Measurements from ENCODE around the gene CCDC184. TPM values are rescaled to one million over a fixed set of nuclear protein-coding genes. Genes with fewer than 3 reads are reported as not detected.
A peak's percentile ranks its signal among the peaks of the same experiment; 100 is the strongest.

The CCDC184 gene
- total and polyA plus RNA-seq, 4 donors: 0.63 to 2.8 (median 1.6) TPM

DNA sequence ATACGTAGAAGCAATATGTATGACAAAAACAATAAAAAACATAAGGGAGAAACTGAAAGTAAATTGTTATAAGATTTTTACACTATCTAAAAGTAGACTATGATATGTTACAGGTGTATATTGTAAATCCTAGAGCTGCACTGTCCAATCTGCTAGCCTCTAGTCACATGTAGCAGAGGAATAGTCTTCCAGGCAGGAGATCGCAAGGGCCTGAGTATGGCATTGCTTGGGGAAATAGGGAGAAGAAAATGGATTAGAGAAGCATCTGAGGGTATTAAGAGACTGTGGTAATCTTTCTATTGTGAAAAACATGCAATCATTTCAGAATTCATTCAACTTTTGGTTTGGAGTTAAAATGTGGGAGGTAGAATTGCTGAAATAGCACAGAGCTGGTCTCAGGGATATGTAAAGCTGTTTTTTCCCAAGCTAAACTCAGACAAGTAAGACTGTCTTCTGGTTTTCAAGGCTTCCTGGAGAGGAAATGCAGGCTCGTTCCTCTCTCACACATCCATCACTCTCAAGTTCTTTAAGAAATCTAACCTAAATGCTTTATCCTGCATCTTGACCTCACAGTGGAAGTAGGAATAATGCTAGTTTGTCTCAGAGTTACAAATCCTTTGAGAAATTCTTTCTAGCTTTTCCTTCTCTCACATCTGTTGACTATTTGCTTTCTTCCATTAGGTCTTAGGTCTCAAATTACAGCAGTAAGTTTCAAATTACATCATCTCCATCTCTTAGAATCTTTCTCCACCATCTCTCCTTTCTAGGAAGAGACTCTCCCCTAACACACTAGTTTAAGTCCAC, 7.6 kb upstream of the CCDC184 start:
- Histone ChIP-seq H3K27me3 (ENCODE audit: control insufficient read depth in 1 of 2, insufficient read depth in 2 of 2, low read length in 1 of 2) (no peaks in the 10 kb centered on the region), H3K36me3 (ENCODE audit: control insufficient read depth in 1 of 2, insufficient read depth in 2 of 2, low read length in 1 of 2) (no peaks in the 10 kb centered on the region), H3K4me3 (ENCODE audit: low read length in 2 of 2) (no peak overlapping the region), H3K27ac (ENCODE audit: low read depth in 1 of 2, low read length in 2 of 2) (no peak overlapping the region), H3K9me3 (ENCODE audit: control insufficient read depth, low read length) (no peaks in the 10 kb centered on the region), H3K4me1 (ENCODE audit: control insufficient read depth in 1 of 2, insufficient read depth in 2 of 2, low read length in 2 of 2) (no peaks in the 10 kb centered on the region)
- DNase-seq (no peak), ATAC-seq (ENCODE audit: low FRiP score) (no peak)
- 56 to 64% methylated on average over 3 of the region's 3 CpGs for WGBS, 2 donors
- intact Hi-C loops (cut with DNase I): no loop called here

DNA sequence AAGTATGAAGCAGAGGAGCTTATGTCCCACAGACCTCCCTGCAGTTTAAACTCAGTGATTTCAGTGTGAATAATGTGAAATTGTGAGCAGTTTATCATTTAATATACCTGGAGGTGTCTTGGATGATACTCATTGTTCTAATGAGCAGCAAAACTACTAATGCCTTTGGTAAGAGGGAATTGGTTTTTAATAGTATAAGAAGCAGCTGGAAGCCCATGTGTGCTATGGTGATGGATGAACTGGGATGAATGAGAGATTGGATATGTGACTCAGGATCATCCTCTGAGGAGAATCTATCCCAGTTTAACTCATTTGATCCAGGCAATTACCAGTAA, 7.1 kb upstream of the CCDC184 start:
- no peaks in the 10 kb centered on the region for H3K9me3 ChIP-seq (ENCODE audit: control insufficient read depth, low read length)
- H3K4me1 ChIP-seq (ENCODE audit: control insufficient read depth in 1 of 2, insufficient read depth in 2 of 2, low read length in 2 of 2): no peaks in the 10 kb centered on the region
- no peaks in the 10 kb centered on the region for H3K36me3 ChIP-seq (ENCODE audit: control insufficient read depth in 1 of 2, insufficient read depth in 2 of 2, low read length in 1 of 2)
- H3K27ac ChIP-seq (ENCODE audit: low read depth in 1 of 2, low read length in 2 of 2): no peak overlapping the region
- DNase-seq: no peak
- intact Hi-C loops (cut with DNase I): no loop called here
- no peaks in the 10 kb centered on the region for H3K27me3 ChIP-seq (ENCODE audit: control insufficient read depth in 1 of 2, insufficient read depth in 2 of 2, low read length in 1 of 2)
- no peak overlapping the region for H3K4me3 ChIP-seq (ENCODE audit: low read length in 2 of 2)
- ATAC-seq (ENCODE audit: low FRiP score): no peak

DNA sequence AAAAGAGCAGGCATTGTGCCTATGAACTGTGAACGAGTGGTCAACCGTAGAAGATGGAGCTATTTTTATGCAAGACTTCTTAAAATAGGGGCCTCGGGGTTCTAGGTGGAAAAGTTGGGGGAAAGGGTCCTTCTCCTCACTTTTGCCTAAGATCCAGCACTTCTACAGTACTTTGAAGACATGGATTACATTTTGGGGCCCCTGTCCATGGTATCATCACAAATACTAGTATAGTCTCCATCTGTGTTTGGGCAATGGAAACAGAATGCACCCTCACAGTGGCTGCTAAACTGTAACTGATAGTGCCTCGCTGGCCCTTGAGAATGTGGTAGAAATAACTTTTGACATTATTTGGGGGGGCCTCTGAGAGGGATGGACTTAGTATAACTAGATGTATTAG, 5.5 kb upstream of the CCDC184 start:
- no peak overlapping the region for H3K27ac ChIP-seq (ENCODE audit: low read depth in 1 of 2, low read length in 2 of 2)
- H3K27me3 ChIP-seq (ENCODE audit: control insufficient read depth in 1 of 2, insufficient read depth in 2 of 2, low read length in 1 of 2): no peaks in the 10 kb centered on the region
- ATAC-seq (ENCODE audit: low FRiP score) (no peak), DNase-seq (no peak)
- 27 to 34% methylated on average over 4 of the region's 4 CpGs for WGBS, 2 donors
- no peaks in the 10 kb centered on the region for H3K36me3 ChIP-seq (ENCODE audit: control insufficient read depth in 1 of 2, insufficient read depth in 2 of 2, low read length in 1 of 2)
- no peak overlapping the region for H3K4me3 ChIP-seq (ENCODE audit: low read length in 2 of 2)
- intact Hi-C loops (cut with DNase I): no loop called here
- H3K9me3 ChIP-seq (ENCODE audit: control insufficient read depth, low read length): no peaks in the 10 kb centered on the region
- no peaks in the 10 kb centered on the region for H3K4me1 ChIP-seq (ENCODE audit: control insufficient read depth in 1 of 2, insufficient read depth in 2 of 2, low read length in 2 of 2)

DNA sequence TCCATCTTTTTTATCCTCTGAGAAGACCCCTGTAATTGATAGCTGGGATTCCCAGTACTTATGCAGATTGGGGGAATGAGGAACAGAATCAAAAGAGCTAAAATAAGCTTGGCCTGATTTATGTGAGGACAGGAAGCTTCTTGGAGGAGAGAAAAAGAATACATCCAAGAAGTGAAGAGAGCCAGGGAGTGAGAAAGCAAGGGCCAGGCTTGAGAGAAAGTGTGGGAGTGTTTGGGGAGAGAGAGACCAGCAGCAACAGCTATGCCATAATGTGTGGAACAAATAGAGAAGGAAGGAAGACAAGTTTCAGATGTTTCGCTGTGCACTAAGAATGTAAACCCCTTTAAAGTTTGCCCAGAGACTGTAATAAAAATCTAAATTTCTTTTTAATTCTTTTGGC, 4.0 kb upstream of the CCDC184 start:
- no peaks in the 10 kb centered on the region for H3K4me1 ChIP-seq (ENCODE audit: control insufficient read depth in 1 of 2, insufficient read depth in 2 of 2, low read length in 2 of 2)
- WGBS, 2 donors: 97 to 100% methylated on average over 1 of the region's 1 CpG
- H3K27me3 ChIP-seq (ENCODE audit: control insufficient read depth in 1 of 2, insufficient read depth in 2 of 2, low read length in 1 of 2): no peaks in the 10 kb centered on the region
- DNase-seq (no peak), ATAC-seq (ENCODE audit: low FRiP score) (no peak)
- H3K36me3 ChIP-seq (ENCODE audit: control insufficient read depth in 1 of 2, insufficient read depth in 2 of 2, low read length in 1 of 2): no peaks in the 10 kb centered on the region
- no peak overlapping the region for H3K27ac ChIP-seq (ENCODE audit: low read depth in 1 of 2, low read length in 2 of 2)
- H3K9me3 ChIP-seq (ENCODE audit: control insufficient read depth, low read length): no peaks in the 10 kb centered on the region
- intact Hi-C loops (cut with DNase I): no loop called here
- no peak overlapping the region for H3K4me3 ChIP-seq (ENCODE audit: low read length in 2 of 2)

DNA sequence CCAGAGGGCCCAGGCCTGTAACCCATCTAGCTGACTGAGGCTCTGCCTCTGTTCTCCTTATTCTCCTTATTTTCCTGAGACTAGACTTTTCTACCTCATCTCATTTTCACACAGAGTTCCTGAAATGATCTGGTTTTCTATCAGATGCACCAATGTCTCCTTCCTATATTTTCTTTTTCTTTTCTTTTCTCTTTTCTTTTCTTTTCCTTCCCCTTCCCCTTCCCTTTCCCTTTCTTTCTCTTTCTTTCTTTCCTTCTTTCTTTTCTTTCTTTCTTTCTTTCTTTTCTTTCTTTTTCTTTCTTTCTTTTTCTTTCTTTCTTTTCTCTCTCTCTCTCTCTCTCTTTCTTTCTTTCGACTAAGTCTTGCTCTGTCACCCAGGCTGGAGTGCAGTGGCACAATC, 3.0 kb upstream of the CCDC184 start:
- Histone ChIP-seq H3K4me1 (ENCODE audit: control insufficient read depth in 1 of 2, insufficient read depth in 2 of 2, low read length in 2 of 2) (no peaks in the 10 kb centered on the region), H3K27me3 (ENCODE audit: control insufficient read depth in 1 of 2, insufficient read depth in 2 of 2, low read length in 1 of 2) (no peaks in the 10 kb centered on the region), H3K36me3 (ENCODE audit: control insufficient read depth in 1 of 2, insufficient read depth in 2 of 2, low read length in 1 of 2) (no peaks in the 10 kb centered on the region), H3K9me3 (ENCODE audit: control insufficient read depth, low read length) (no peaks in the 10 kb centered on the region), H3K27ac (ENCODE audit: low read depth in 1 of 2, low read length in 2 of 2) (no peak overlapping the region), H3K4me3 (ENCODE audit: low read length in 2 of 2) (no peak overlapping the region)
- WGBS, 2 donors: 78 to 85% methylated on average over 1 of the region's 1 CpG
- ATAC-seq (ENCODE audit: low FRiP score): no peak
- intact Hi-C loops (cut with DNase I): no loop called here
- no peak for DNase-seq

DNA sequence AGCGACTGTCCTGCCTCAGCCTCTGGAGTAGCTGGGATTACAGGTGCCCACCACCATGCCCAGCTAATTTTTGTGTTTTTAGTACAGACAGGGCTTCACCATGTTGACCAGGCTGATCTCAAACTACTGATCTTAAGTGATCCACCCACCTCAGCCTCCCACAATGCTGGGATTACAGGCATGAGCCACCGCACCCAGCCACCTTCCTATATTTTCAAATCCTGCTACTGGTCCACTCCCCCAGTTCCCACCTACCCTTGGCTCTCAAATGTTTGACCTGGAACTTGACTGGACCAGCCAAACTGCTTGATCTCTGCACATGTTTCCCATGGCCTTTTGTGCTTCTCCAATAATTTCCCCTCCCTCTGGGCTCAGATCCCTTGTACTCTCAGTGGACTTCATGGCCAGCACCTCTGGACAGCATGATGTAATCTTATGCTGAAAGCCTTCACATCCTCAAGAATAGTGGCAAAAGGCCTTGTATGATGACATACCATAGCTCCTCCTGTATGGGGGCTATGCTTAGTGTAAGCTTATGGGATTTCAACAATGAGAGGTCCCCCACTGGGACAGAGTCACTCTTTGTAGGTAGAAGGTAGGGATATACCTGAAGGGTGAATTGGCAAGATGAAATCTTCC, 2.5 kb upstream of the CCDC184 start:
- no peak for ATAC-seq (ENCODE audit: low FRiP score)
- no peaks in the 10 kb centered on the region for H3K27me3 ChIP-seq (ENCODE audit: control insufficient read depth in 1 of 2, insufficient read depth in 2 of 2, low read length in 1 of 2)
- intact Hi-C loops (cut with DNase I): no loop called here

DNA sequence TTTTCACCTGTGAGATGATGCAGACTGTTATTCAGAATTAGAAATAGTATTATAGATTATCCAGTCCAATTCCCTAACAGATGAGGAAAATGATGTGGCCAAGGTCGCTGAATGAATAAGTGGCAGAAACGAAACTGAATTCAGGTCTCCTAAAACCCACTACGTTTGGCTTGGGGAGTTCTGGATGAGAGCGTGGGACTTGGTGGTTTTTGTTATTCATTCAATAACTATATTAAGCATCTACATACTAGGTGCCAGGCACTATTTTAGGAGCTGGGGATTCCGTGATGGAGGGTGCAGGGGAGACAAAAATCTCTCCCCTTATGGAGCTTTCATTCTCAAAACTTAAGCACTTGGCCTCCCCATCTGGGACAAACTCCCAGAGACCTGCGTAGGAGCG, 813 bp upstream of the CCDC184 start:
- no peaks in the 10 kb centered on the region for H3K36me3 ChIP-seq (ENCODE audit: control insufficient read depth in 1 of 2, insufficient read depth in 2 of 2, low read length in 1 of 2)
- intact Hi-C loops (cut with DNase I): no loop called here
- H3K27ac ChIP-seq (ENCODE audit: low read depth in 1 of 2, low read length in 2 of 2): no peak overlapping the region

More for the DNA sequence above, 2.5 kb upstream of the CCDC184 start:
- Histone ChIP-seq H3K9me3 (ENCODE audit: control insufficient read depth, low read length) (no peaks in the 10 kb centered on the region), H3K4me1 (ENCODE audit: control insufficient read depth in 1 of 2, insufficient read depth in 2 of 2, low read length in 2 of 2) (no peaks in the 10 kb centered on the region), H3K4me3 (ENCODE audit: low read length in 2 of 2) (no peak overlapping the region), H3K36me3 (ENCODE audit: control insufficient read depth in 1 of 2, insufficient read depth in 2 of 2, low read length in 1 of 2) (no peaks in the 10 kb centered on the region), H3K27ac (ENCODE audit: low read depth in 1 of 2, low read length in 2 of 2) (no peak overlapping the region)
- DNase-seq: no peak
- WGBS, 2 donors: 89 to 94% methylated on average over 2 of the region's 2 CpGs

DNA sequence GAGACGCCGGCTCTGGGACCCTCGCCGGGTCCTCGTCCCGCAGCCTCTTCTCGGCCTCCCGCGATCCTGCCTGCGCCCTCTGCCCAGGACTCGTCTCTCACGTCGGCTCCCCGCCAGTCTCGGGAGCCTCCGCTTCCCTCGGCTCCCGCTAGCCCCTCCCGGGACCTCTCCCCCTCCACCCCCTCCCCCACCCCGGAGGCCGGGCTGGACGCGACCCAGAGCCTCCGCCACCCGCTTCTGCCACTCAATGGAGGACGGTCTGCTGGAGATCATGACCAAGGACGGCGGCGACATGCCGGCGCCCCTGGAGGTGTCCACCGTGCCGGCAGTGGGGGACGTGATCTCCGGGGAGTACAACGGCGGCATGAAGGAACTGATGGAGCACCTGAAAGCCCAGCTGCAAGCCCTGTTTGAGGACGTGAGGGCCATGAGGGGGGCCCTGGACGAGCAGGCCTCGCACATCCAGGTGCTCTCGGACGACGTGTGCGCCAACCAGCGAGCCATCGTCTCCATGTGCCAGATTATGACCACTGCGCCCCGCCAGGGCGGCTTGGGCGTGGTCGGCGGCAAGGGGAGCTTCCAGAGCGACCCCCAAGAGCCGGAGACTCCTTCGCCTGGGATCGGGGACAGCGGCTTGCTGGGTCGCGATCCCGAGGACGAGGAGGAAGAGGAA, 568 bp downstream of the CCDC184 start:
- Histone ChIP-seq H3K27me3 (ENCODE audit: control insufficient read depth in 1 of 2, insufficient read depth in 2 of 2, low read length in 1 of 2) (no peaks in the 10 kb centered on the region), H3K4me3 (ENCODE audit: low read length in 2 of 2) (peak overlapping the region; percentile 47 to 70), H3K27ac (ENCODE audit: low read depth in 1 of 2, low read length in 2 of 2) (no peak overlapping the region), H3K36me3 (ENCODE audit: control insufficient read depth in 1 of 2, insufficient read depth in 2 of 2, low read length in 1 of 2) (no peaks in the 10 kb centered on the region), H3K9me3 (ENCODE audit: control insufficient read depth, low read length) (no peaks in the 10 kb centered on the region), H3K4me1 (ENCODE audit: control insufficient read depth in 1 of 2, insufficient read depth in 2 of 2, low read length in 2 of 2) (no peaks in the 10 kb centered on the region)
- 2 to 3% methylated on average over 45 to 61 of the region's 61 CpGs for WGBS, 2 donors
- DNase-seq: no peak
- peak; percentile 43 for ATAC-seq (ENCODE audit: low FRiP score)
- intact Hi-C loops (cut with DNase I): no loop called here

More for the DNA sequence above, 813 bp upstream of the CCDC184 start:
- ATAC-seq (ENCODE audit: low FRiP score) (no peak), DNase-seq (no peak)
- no peaks in the 10 kb centered on the region for H3K9me3 ChIP-seq (ENCODE audit: control insufficient read depth, low read length)
- no peaks in the 10 kb centered on the region for H3K27me3 ChIP-seq (ENCODE audit: control insufficient read depth in 1 of 2, insufficient read depth in 2 of 2, low read length in 1 of 2)
- WGBS, 2 donors: 1% methylated on average over 7 of the region's 7 CpGs
- no peaks in the 10 kb centered on the region for H3K4me1 ChIP-seq (ENCODE audit: control insufficient read depth in 1 of 2, insufficient read depth in 2 of 2, low read length in 2 of 2)
- peak overlapping the region; percentile 47 to 70 for H3K4me3 ChIP-seq (ENCODE audit: low read length in 2 of 2)

DNA sequence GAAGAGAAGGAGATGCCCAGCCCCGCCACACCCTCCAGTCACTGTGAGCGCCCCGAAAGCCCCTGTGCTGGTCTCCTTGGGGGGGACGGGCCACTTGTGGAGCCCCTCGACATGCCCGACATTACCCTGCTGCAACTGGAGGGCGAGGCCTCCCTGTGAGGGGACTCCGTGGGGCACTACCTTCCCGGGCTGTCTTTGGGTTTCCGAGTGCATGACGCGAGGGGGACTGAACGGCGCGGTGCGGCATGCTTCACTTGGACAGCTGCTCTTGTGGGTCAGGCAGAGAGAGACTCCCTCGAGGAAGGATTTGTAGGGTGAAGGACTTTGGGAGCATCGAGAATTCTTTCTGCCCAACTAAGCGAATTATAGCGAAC, 1.1 kb downstream of the CCDC184 start:
- Histone ChIP-seq H3K27me3 (ENCODE audit: control insufficient read depth in 1 of 2, insufficient read depth in 2 of 2, low read length in 1 of 2) (no peaks in the 10 kb centered on the region), H3K4me3 (ENCODE audit: low read length in 2 of 2) (no peak overlapping the region), H3K9me3 (ENCODE audit: control insufficient read depth, low read length) (no peaks in the 10 kb centered on the region), H3K36me3 (ENCODE audit: control insufficient read depth in 1 of 2, insufficient read depth in 2 of 2, low read length in 1 of 2) (no peaks in the 10 kb centered on the region), H3K4me1 (ENCODE audit: control insufficient read depth in 1 of 2, insufficient read depth in 2 of 2, low read length in 2 of 2) (no peaks in the 10 kb centered on the region), H3K27ac (ENCODE audit: low read depth in 1 of 2, low read length in 2 of 2) (no peak overlapping the region)
- intact Hi-C loops (cut with DNase I): no loop called here
- no peak for DNase-seq
- no peak for ATAC-seq (ENCODE audit: low FRiP score)
- WGBS, 2 donors: 9 to 11% methylated on average over 20 of the region's 20 CpGs

All from aorta (tissue), 5 donors.